GM12874 (cell line): ENCODE results near the gene GJD4.

Source experiments
- CTCF ChIP-seq: IDR thresholded peaks from 2 replicates; pipeline ENCODE4 v1.5.1; 2011; ENCODE audit warnings: low read depth, mild to moderate bottlenecking, control low read depth, low read length, moderate library complexity; ENCODE audit not compliant: insufficient read depth

GJD4 gene

DNA sequence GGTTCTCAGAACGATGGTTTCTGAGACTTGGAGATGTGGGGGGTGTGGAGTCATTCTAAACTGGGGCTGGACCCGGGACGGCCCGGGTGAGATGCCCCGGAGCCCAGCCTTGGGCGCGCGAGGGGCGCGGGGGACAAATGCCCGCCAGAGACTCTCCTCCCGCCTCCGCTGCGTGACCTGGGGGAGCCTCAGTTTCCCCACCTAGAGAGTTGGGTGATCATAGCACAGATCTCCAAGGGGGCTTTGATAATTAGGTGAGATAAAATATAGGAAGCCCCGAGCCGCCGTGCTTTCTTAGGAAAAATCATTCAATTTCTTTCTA lies 37.6 kb downstream of the GJD4 start:
- no peak for TF ChIP-seq CTCF

GRCh38 chr10:35643151-35644049 lies 38.3 kb downstream of the GJD4 start:
- no peak for TF ChIP-seq CTCF

GRCh38 chr10:35644050-35644950 lies 39.2 kb downstream of the GJD4 start:
- no peak for TF ChIP-seq CTCF

DNA sequence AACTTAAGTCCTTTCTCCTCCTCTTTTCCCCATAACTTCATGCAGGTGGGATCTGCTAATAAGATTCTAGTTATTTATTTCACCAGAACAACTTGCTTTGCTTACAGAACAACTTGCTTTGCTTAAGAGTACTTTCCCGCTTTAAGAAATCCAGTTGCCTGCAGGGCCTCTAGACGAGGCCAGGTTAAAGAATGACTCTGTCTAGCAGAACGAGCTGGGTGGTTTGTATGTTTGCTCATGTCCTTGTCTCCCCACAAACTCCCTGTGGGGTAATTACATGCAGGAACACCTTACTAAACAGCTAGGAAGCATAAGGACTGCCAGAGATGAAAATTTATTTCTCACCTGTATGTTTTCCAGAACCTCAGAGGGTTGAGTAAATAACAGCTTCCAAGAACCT lies 45.8 kb downstream of the GJD4 start:
- no peak for TF ChIP-seq CTCF

DNA sequence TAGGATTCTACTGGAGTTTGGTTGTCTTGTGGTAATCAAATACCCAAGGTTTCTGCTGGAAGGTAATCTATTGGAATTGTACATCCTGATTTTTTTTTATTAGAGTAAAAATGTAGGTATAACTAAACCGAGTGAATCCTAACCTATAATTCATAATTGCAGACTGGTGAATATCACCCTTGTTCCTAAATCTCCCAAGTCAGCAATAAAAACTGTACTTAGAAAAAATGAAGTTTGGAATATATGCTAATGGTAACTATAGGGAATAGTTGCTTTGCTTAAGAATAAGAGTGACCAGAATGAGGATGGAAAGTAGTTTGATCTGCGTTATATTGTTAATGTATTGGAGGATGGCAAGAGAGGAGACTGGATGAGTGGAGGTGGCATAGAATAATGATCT lies 47.7 kb downstream of the GJD4 start:
- no peak for TF ChIP-seq CTCF

DNA sequence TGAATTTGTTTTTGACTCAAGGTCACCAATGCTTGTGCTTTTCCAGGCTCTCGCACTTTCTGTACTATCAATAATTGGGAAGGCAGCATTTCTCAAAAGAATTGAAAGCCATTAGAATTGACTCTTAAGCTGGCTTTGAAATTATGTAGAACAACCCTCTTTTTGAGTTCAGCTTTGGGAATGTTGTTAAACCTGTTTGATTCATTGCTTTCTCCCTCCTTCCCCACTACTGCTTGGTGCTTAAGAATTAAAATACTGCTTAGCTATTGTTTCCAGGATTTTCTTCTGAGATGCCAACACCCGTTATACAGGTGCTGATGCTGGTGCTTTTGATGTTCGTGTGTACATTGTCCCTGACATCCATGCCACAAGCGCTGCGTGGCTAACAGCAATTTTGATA lies 52.5 kb downstream of the GJD4 start:
- TF ChIP-seq CTCF = no peak
